KMS-11 (cell line): Measurements from ENCODE around the gene BHLHA9.
"Not testable (repeated sequence)": the region's sequence is repeated elsewhere in the genome, so short reads cannot be mapped to it uniquely, and the experiment has no call there.

Experiments
- H2AFZ ChIP-seq: fragments of 200-600 bp; sonication (generic); 2 replicates; pipeline ENCODE4 v1.6.1; 2016; ENCODE audit warnings: antibody characterized with exemption, mixed run types, low read depth
- H3K27ac ChIP-seq: fragments of 200-600 bp; sonication (generic); 2 replicates; pipeline ENCODE4 v1.6.1; 2016; ENCODE audit warnings: mild to moderate bottlenecking, mixed run types
- H3K27me3 ChIP-seq: fragments of 200-600 bp; sonication (generic); 2 replicates; pipeline ENCODE4 v1.6.1; 2017; ENCODE audit warnings: mild to moderate bottlenecking, low read depth, mixed run types, moderate library complexity; ENCODE audit not compliant: insufficient read depth
- H3K36me3 ChIP-seq: fragments of 200-600 bp; sonication (generic); 2 replicates; pipeline ENCODE4 v1.6.1; 2017; ENCODE audit warnings: mild to moderate bottlenecking, mixed run types; ENCODE audit not compliant: insufficient read depth
- H3K4me1 ChIP-seq: fragments of 200-600 bp; sonication (generic); 2 replicates; pipeline ENCODE4 v1.6.1; 2016; ENCODE audit warnings: mild to moderate bottlenecking, low read depth, mixed run types; ENCODE audit not compliant: poor library complexity, severe bottlenecking
- H3K4me2 ChIP-seq: fragments of 200-600 bp; sonication (generic); 2 replicates; pipeline ENCODE4 v1.7.0; 2016; ENCODE audit warnings: mild to moderate bottlenecking, mixed run types
- H3K4me3 ChIP-seq: fragments of 200-600 bp; sonication (generic); IDR thresholded peaks from 2 replicates; pipeline ENCODE4 v1.6.1; 2017; ENCODE audit warnings: low read depth, low read length, mixed read lengths; ENCODE audit not compliant: insufficient read depth
- H3K79me2 ChIP-seq: fragments of 200-600 bp; sonication (generic); 2 replicates; pipeline ENCODE4 v1.6.1; 2016; ENCODE audit warnings: low read depth, mixed run types; ENCODE audit not compliant: insufficient read depth
- H3K9ac ChIP-seq: fragments of 200-600 bp; sonication (generic); 2 replicates; pipeline ENCODE4 v1.6.1; 2016; ENCODE audit warnings: mild to moderate bottlenecking, mixed run types
- H4K20me1 ChIP-seq: fragments of 200-600 bp; sonication (generic); 2 replicates; pipeline ENCODE4 v1.6.1; 2016; ENCODE audit warnings: mild to moderate bottlenecking, mixed run types; ENCODE audit not compliant: insufficient read depth
- CTCF ChIP-seq: fragments of 200-600 bp; sonication (generic); conservative IDR thresholded peaks from 2 replicates; pipeline ENCODE4 v1.6.1; 2017; ENCODE audit warnings: low read depth, mild to moderate bottlenecking, antibody characterized with exemption, low read length, moderate library complexity, mixed read lengths

Gene BHLHA9

GRCh38 chr17:1239210-1239609 is 31.0 kb upstream of the BHLHA9 start:
- no peaks in the 10 kb centered on the region for H3K79me2 ChIP-seq
- H3K27me3 ChIP-seq: peaks cover 49% of the 10 kb centered on the region
- no peaks in the 10 kb centered on the region for H3K36me3 ChIP-seq
- TF ChIP-seq CTCF: no peak
- no peak overlapping the region for H3K27ac ChIP-seq
- H3K4me1 ChIP-seq: no peaks in the 10 kb centered on the region
- no peak overlapping the region for H3K9ac ChIP-seq
- no peak overlapping the region for H3K4me2 ChIP-seq
- no peak overlapping the region for H2AFZ ChIP-seq
- H3K4me3 ChIP-seq: no peak overlapping the region
- no peaks in the 10 kb centered on the region for H4K20me1 ChIP-seq

- not testable (repeated sequence) for H3K36me3 ChIP-seq, H2AFZ ChIP-seq, H3K79me2 ChIP-seq, H3K4me1 ChIP-seq, H3K27ac ChIP-seq, H3K4me3 ChIP-seq, H3K4me2 ChIP-seq, H3K9ac ChIP-seq, H4K20me1 ChIP-seq
- H3K27me3 ChIP-seq: peaks cover 51% of the 10 kb centered on the region
Observed at GRCh38 chr17:1240426-1240825, 29.8 kb upstream of the BHLHA9 start.

- no peak for TF ChIP-seq CTCF
- no peak overlapping the region for H3K4me2 ChIP-seq
- H3K27me3 ChIP-seq: peaks cover 45% of the 10 kb centered on the region
- no peak overlapping the region for H3K27ac ChIP-seq
- no peaks in the 10 kb centered on the region for H3K36me3 ChIP-seq
- H3K4me3 ChIP-seq: no peak overlapping the region
- H3K9ac ChIP-seq: no peak overlapping the region
- no peaks in the 10 kb centered on the region for H3K4me1 ChIP-seq
- no peaks in the 10 kb centered on the region for H4K20me1 ChIP-seq
- no peak overlapping the region for H2AFZ ChIP-seq
- no peaks in the 10 kb centered on the region for H3K79me2 ChIP-seq
Observed at GRCh38 chr17:1241929-1242328, 28.3 kb upstream of the BHLHA9 start.

DNA sequence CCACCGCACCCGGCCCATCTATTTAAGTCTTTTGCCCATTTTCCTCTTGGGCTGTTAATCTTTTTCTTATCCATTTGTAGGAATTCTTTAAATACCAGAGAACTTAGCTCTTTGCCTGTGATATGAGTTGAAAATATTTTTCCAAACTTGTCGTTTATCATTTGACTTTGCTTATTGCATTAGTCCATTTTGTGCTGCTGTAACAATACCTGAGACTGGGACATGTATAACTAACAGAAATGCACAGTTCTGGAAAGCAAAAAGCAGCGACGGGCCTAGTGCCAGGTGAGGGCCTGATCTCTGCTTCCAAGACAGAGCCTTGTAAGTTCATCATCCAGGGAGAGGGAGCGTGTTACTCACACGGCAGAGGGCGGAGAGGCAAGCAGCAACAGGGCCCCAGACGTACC is 25.6 kb upstream of the BHLHA9 start:
- H3K27ac ChIP-seq: no peak overlapping the region
- peaks cover 37% of the 10 kb centered on the region for H3K27me3 ChIP-seq
- no peaks in the 10 kb centered on the region for H3K4me1 ChIP-seq
- TF ChIP-seq CTCF: no peak
- no peak overlapping the region for H2AFZ ChIP-seq
- no peaks in the 10 kb centered on the region for H3K79me2 ChIP-seq
- H3K36me3 ChIP-seq: no peaks in the 10 kb centered on the region
- no peaks in the 10 kb centered on the region for H4K20me1 ChIP-seq
- H3K9ac ChIP-seq: no peak overlapping the region
- H3K4me2 ChIP-seq: no peak overlapping the region
- H3K4me3 ChIP-seq: no peak overlapping the region

DNA sequence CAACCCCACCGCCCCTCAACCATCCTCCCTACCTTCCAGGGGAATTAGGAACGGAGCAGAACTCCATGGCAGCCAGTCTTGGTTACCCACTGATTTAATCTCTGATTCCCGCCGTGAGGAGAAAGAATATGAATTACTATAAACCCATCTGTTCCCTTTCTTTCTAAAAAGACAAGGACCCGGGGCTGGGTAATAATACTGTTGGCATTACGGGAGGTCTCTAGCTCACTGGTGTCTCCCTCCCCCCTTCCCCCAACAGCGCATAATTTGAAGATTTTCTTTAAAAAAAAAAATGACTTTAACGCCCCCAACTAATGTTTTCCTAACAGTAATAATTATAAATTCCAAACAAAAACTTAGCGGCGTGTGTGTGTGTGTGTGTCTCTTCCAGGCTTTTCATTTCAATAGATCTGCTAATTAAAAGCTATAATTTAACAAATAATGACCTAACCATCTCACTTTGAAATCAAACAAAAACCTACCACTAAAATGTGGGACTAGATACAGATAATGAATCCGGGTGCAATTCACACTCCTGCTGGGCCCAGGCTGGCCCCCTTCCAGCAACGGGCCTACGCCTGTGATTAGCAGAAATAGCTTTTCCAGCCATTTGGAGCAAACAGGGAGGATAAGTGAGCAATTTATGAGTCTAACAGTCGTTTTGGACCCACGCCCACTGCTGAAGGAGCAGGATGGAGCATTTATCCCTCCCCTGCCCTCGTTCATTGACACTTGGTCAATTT is 18.2 kb upstream of the BHLHA9 start:
- no peaks in the 10 kb centered on the region for H3K4me1 ChIP-seq
- H3K27ac ChIP-seq: no peak overlapping the region
- H3K36me3 ChIP-seq: no peaks in the 10 kb centered on the region
- no peaks in the 10 kb centered on the region for H3K79me2 ChIP-seq
- H2AFZ ChIP-seq: no peak overlapping the region
- H3K9ac ChIP-seq: no peak overlapping the region
- no peak for TF ChIP-seq CTCF
- H3K27me3 ChIP-seq: peaks cover 56% of the 10 kb centered on the region
- no peak overlapping the region for H3K4me2 ChIP-seq
- H3K4me3 ChIP-seq: no peak overlapping the region
- no peaks in the 10 kb centered on the region for H4K20me1 ChIP-seq
